RPMI7951 (cell line): Measurements from ENCODE around the gene CPPED1. TPM values are rescaled to one million over a fixed set of nuclear protein-coding genes. Genes with fewer than 3 reads are reported as not detected.

Experiments used
- DNase-seq: peaks from one replicate; pipeline ENCODE4 v3.0.0-alpha.2; 2012; ENCODE audit warnings: low read depth
- total RNA-seq: library from RNA; depleted of rRNA; stranded (reverse); fragments of >200 nt; shearing (Covaris generic); gene quantifications from 2 replicates; pipeline ENCODE4 v1.2.3, GENCODE V29; 2014

The CPPED1 gene
- total RNA-seq, 1 experiment from 2014 or later, result 16.7 TPM

GRCh38 chr16:12735805-12736204 is 67.9 kb downstream of the CPPED1 start:
- DNase-seq, result no peak

- DNase-seq, result no peak
Measured at GRCh38 chr16:12732600-12732999, 71.1 kb downstream of the CPPED1 start.

- peak; percentile 58 for DNase-seq
Measured at GRCh38 chr16:12729448-12729847, 74.2 kb downstream of the CPPED1 start.

- no peak for DNase-seq
Measured at GRCh38 chr16:12728469-12728868, 75.2 kb downstream of the CPPED1 start.

- no peak for DNase-seq
Measured at GRCh38 chr16:12724226-12724625, 79.5 kb downstream of the CPPED1 start.

GRCh38 chr16:12723681-12724080 is 80.0 kb downstream of the CPPED1 start:
- no peak for DNase-seq

- peak; percentile 32 for DNase-seq
Measured at GRCh38 chr16:12721841-12722421, 81.8 kb downstream of the CPPED1 start.

GRCh38 chr16:12719972-12720371 is 83.7 kb downstream of the CPPED1 start:
- DNase-seq, result no peak

GRCh38 chr16:12716658-12717057 is 87.0 kb downstream of the CPPED1 start:
- no peak for DNase-seq

- no peak for DNase-seq
Measured at GRCh38 chr16:12709807-12710206, 93.9 kb downstream of the CPPED1 start.

- no peak for DNase-seq
Measured at GRCh38 chr16:12708266-12708665, 95.4 kb downstream of the CPPED1 start.

- DNase-seq, result no peak
Measured at GRCh38 chr16:12706628-12707027, 97.1 kb downstream of the CPPED1 start.

GRCh38 chr16:12704492-12705111 is 99.1 kb downstream of the CPPED1 start:
- no peak for DNase-seq

- DNase-seq, result peak; percentile 84
Measured at GRCh38 chr16:12703935-12704334, 99.8 kb downstream of the CPPED1 start.

- no peak for DNase-seq
Measured at GRCh38 chr16:12700161-12700560, 103.5 kb downstream of the CPPED1 start.

GRCh38 chr16:12699161-12699560 is 104.5 kb downstream of the CPPED1 start:
- no peak for DNase-seq

- no peak for DNase-seq
Measured at GRCh38 chr16:12697437-12697836, 106.2 kb downstream of the CPPED1 start.

GRCh38 chr16:12695454-12695853 is 108.2 kb downstream of the CPPED1 start:
- DNase-seq, result no peak

- no peak for DNase-seq
Measured at GRCh38 chr16:12690024-12690423, 113.7 kb downstream of the CPPED1 start.

GRCh38 chr16:12688951-12689850 is 114.5 kb downstream of the CPPED1 start:
- DNase-seq, result no peak

GRCh38 chr16:12685806-12686205 is 117.9 kb downstream of the CPPED1 start:
- no peak for DNase-seq

GRCh38 chr16:12682432-12683165 is 121.1 kb downstream of the CPPED1 start:
- no peak for DNase-seq
